ENCODE data around the gene NOTCH3. TPM values are rescaled to one million over a fixed set of nuclear protein-coding genes. Genes with fewer than 3 reads are reported as not detected.
A peak's percentile ranks its signal among the peaks of the same experiment; 100 is the strongest.

NOTCH3 gene
- total RNA-seq, 1 experiment from 2014 or later: 1.9 TPM

DNA sequence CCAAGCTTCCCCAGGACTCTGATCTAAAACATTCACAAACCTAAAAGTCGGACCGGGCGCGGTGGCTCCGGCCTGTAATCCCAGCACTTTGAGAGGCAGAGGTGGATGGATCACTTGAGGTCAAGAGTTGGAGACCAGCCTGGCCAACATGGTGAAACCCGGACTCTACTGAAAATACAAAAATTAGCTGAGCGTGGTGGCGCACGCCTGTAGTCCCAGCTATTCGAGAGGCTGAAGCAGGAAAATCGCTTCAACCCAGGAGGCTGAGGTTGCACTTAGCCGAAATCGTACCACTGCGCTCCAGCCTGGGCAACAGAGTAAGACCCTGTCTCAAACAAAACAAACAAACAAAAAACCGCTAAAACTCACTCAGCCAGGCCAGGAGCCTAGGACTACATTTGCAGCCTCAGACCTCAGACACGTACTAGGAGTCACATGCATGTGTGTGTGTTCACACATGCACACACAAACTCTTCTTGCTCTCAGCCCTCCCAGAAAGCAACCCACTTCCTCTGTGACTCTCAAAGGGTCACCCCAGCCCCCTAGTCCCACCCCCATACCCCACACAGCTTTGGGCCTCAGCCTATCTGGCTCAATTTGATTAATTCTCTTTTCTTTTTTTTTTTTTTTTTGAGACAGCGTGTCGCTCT, 704 bp upstream of the NOTCH3 start:
- DNase-seq (ENCODE audit: low read depth, low spot score): no peak
- in situ Hi-C loops (cut with HindIII; ENCODE audit: low pct_unique_long_range_greater_than_20kb, low sequenced_read_pairs): no loop called here

DNA sequence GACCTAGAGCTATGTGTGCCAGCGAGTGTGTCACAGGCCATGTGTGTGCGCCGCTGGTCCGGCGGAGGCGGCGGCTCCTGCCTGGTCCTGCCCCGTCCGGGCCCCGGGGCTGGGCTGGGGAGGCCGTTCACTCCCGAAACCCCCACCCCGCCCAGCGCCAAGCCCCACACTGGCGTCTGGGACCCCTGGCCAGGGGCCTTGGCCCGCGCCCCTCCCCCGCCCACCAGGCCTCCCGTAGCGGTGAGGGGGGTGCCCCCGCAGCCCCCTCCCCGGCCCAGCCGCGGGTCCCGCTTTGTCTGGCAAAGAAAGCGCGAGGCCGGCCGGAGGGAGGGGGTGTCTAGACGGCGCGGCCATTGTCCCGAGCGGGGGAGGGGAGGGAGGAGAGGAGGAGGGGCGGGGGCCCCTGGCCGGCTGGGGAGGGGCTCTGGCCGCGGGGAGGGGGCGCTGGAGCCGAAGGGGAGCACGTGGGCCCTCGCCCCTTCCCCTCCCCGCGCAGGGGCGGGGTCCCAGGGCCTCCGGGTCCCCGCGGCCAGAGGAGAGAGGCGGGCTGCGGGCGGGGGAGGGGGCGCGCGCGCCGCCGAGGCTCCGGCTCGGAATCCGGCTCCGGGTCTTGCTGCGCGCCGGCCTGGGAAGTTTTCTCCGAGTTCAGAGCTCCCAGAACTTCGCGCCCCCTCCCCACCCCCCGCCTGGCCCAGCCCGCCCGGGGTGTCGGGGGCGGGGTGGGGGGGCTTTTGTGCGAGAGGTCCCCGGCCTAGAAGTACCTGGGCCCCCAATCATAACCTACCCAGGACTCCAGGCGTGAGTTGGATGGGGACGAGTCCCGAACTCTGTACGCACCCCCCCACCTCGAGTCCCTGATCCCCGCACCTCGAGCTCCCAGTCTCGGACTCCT, 888 bp downstream of the NOTCH3 start:
- no peak for DNase-seq (ENCODE audit: low read depth, low spot score)
- in situ Hi-C loops (cut with HindIII; ENCODE audit: low pct_unique_long_range_greater_than_20kb, low sequenced_read_pairs): no loop called here

DNA sequence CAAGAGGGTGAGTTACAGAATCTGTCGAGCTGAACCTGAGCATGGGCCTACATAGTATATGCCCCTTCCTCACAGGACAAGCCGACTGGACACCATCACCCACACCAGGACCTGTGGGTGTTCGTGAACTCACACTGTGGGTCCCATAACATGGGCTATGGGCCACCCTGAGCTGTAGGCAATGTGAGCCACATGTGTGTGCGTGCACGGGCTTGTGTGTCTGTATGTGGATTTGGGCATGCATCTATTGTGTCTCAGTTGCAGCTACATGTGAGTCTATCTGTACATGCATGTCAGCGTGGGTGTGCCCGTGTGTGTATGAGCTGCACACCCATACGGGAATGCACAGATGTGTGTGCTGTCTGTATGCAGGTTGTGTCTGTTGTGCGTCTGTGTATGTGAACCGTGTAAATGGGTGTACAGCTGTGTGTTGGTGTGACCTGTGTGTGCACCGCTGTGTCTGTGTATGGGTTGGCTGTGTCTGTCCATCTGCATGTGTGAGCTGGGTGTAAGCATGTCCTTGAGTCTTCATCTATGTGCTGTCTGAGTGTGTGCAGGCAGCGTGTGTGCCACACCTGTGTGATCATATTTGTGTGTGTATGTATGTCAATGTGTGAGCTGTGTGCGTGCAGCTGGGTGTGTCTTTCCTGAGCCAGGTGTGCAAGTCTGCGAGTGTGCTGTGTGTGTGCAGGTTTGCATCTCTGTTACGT, 1.7 kb downstream of the NOTCH3 start:
- no peak for DNase-seq (ENCODE audit: low read depth, low spot score)
- in situ Hi-C loops (cut with HindIII; ENCODE audit: low pct_unique_long_range_greater_than_20kb, low sequenced_read_pairs): no loop called here

DNA sequence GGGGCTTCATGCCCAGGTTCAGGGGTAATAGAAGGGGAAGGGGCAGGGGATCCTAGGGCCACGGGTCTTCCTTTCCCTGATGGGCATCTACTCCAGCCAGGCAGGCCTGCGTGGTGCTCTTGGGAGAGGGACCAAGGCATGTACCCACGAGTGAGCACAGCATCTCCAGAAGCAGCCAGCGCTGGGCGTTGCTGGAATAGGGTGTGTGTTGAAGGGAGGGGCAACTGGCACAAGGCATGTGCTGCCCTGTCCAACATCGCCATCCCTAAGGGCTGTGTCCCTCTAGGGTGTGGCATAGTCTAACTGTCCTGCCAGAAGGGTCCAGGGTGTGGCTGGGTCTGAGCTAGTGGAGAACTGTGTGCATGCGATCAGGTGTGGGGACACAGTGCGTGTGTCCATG, 2.9 kb downstream of the NOTCH3 start:
- no peak for DNase-seq (ENCODE audit: low read depth, low spot score)
- in situ Hi-C loops (cut with HindIII; ENCODE audit: low pct_unique_long_range_greater_than_20kb, low sequenced_read_pairs): no loop called here

DNA sequence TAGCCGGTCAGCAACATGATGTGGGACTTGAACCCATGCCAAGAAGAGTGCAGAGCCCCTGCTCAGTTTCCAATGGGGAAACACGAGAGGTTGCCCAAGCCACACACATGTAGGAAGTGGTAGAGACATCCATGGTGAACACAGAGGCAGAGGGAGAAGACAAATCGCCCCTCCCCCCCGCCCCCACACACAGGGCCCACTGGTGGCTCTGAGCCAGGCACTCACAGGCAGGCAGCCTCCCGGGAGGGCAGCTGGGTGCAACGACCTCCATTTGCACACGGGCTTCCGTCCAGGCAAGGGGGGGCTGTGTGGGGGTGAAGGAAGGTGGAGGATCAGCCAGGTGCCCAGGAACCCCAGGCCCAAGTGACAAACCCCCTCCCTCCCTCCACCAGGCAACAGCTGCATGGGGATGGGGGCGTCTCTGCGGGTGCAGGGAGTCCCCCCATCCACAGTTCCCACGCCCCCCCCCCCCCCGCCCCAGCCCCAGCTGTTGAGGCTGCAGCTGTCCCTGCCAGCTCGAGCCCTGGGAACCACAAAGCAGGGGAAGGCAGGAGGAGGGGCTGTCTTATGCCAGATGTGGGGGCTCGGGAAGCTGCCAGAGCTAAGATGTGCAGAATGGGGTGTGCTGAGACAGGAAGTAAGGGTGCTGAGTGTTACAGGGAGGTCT, 3.4 kb downstream of the NOTCH3 start:
- in situ Hi-C loops (cut with HindIII; ENCODE audit: low pct_unique_long_range_greater_than_20kb, low sequenced_read_pairs): no loop called here

DNA sequence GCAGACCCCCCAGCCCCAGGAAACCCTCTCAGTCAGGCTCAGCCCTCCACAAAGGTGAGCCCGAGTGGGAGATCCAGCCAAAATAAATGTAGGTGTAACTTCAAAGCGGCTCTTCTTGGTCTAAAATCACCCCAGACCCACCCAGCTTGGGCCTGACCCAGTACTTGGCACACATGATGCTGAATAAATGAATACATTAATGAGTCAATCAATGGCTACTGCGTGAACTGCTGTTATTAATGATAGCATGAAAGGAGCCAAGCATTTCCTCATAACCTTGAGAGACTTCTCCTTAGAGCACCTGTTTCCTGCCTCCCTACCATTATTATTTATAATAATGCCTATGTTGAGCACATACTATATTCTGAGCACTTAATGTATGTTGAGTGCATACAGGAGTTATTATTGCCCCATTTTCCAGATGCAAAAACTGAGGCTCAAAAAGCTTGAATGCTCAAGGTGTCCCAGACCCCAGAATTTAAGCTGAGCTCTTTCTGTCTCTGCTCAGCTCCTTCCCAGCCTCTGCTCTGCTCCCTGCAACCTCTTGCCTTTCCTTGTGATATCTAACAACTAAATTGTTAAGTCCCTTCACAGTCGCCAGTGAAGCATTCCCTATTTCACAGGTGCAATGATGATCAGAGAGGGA, 4.3 kb downstream of the NOTCH3 start:
- no peak for DNase-seq (ENCODE audit: low read depth, low spot score)
- in situ Hi-C loops (cut with HindIII; ENCODE audit: low pct_unique_long_range_greater_than_20kb, low sequenced_read_pairs): no loop called here

More for the DNA sequence above, 3.4 kb downstream of the NOTCH3 start:
- DNase-seq (ENCODE audit: low read depth, low spot score): no peak

DNA sequence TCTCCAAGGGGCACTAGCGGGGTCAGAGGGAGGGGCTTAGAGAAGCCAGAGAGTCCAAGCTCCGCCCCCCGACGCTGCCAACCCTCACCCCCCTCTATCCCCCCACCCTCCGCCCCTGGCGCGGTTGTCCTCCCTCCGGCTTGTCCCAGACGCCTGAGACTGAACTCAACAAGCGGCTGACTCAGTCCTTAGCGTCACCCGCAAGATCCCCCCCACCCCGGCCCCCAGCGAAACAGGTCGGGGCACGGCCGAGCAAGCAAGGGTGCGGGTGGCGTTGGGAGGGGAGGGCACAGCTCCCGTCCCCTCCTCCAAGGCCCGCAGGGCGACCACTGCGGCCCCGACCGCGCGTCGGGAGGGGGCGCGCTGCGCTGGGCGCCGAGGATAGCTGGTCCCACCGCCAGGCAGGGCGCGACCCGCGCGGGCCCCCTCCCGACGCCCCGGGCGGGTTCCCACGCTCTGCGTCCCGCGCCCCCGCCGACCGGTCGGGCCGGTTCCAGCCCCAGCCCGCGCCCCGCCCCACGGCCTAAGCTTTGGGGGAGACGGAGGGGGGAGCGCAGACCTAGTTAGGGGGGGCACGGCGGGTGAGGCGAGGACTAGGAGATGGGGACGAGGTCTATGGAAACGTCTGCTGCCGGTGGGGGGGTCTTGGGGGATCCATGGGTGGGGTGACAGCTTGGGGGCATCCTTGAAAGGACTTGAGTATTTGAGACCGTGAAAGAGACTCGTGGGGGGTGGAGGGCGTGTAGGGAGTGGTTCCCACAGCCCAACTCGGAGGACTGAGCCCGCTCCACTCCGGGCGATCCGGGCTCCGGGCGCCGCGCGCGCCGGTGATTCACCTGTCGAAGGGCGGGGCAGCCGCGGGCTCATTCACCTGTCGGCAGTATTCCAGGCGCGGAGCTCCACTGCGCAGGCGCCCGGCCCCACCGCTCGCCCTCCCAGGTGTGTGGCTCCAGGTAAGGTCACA, 5.1 kb downstream of the NOTCH3 start:
- peak; percentile 21 for DNase-seq (ENCODE audit: low read depth, low spot score)
- in situ Hi-C loops (cut with HindIII; ENCODE audit: low pct_unique_long_range_greater_than_20kb, low sequenced_read_pairs): no loop called here

DNA sequence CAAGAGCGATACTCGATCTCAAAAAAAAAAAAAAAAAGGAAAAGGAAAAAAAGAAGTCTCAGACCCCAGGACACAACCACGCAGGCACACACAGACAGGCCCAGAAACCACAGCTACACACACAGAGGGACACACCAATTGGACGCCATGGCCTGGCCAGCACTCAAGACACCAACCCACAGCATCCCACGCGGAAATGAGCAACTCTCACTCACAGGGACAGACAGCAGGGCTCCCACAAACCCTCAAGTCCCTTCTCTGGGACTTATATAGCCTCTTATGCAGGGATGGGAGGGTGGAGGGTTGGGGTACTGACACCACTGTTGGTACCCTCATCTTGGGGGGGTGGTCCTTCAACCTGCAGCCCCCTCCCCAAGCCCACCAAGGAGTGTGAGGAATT, 5.9 kb downstream of the NOTCH3 start:
- in situ Hi-C loops (cut with HindIII; ENCODE audit: low pct_unique_long_range_greater_than_20kb, low sequenced_read_pairs): no loop called here
- no peak for DNase-seq (ENCODE audit: low read depth, low spot score)

DNA sequence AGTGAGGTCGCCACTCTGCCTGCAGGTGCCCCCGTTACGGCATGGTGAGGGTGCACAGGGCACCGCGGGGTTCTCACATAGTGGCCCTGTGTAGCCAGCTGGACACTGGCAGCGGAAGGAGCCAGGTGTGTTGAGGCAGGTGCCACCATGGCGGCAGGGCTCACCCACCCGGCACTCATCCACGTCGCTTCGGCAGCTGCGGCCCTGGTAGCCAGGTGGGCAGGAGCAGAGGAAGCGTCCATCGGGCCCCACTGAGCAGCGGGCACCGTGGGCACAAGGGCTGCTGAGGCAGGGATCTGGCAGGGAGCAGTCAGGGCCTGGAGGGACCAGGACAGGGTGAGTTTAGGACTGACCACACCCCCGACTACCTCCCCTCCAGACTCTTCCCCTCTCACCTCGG, 8.8 kb downstream of the NOTCH3 start:
- in situ Hi-C loops (cut with HindIII; ENCODE audit: low pct_unique_long_range_greater_than_20kb, low sequenced_read_pairs): no loop called here
- no peak for DNase-seq (ENCODE audit: low read depth, low spot score)

DNA sequence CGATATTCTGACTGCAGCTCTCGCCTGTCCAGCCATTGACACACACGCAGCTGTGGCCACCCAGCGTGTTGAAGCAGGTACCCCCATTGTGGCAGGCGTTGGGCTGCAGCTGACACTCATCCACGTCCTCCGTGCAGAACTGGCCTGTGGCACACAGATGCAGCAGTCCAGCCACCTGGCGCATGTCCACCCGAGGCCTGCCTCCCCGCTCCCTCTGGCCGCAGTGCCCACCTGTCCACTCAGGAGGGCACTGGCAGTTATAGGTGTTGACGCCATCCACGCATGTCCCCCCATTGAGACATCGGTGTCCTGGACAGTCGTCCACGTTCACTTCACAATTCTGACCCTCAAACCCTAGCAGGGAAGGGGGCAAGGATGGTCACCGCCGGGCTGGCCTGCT, 9.3 kb downstream of the NOTCH3 start:
- DNase-seq (ENCODE audit: low read depth, low spot score): no peak
- in situ Hi-C loops (cut with HindIII; ENCODE audit: low pct_unique_long_range_greater_than_20kb, low sequenced_read_pairs): no loop called here

DNA sequence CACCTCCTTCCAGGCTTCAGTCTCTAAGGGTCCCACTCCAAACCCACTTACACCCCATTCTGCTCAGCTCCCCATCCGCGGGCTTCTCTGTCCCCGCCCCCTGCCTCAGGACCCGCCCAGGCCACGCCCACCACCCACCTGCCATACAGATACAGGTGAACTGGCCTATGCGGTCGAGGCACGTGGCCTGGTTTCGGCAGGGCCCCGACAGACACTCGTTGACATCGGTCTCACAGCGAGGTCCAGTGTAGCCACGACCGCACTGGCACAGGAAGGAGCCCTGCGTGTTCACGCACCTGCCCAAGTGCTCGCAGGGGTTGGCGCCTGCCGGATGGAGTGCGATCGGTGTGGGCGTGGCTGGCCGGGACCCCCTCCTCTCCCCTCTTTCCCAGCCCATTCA, 11.9 kb downstream of the NOTCH3 start:
- no peak for DNase-seq (ENCODE audit: low read depth, low spot score)
- in situ Hi-C loops (cut with HindIII; ENCODE audit: low pct_unique_long_range_greater_than_20kb, low sequenced_read_pairs): no loop called here

DNA sequence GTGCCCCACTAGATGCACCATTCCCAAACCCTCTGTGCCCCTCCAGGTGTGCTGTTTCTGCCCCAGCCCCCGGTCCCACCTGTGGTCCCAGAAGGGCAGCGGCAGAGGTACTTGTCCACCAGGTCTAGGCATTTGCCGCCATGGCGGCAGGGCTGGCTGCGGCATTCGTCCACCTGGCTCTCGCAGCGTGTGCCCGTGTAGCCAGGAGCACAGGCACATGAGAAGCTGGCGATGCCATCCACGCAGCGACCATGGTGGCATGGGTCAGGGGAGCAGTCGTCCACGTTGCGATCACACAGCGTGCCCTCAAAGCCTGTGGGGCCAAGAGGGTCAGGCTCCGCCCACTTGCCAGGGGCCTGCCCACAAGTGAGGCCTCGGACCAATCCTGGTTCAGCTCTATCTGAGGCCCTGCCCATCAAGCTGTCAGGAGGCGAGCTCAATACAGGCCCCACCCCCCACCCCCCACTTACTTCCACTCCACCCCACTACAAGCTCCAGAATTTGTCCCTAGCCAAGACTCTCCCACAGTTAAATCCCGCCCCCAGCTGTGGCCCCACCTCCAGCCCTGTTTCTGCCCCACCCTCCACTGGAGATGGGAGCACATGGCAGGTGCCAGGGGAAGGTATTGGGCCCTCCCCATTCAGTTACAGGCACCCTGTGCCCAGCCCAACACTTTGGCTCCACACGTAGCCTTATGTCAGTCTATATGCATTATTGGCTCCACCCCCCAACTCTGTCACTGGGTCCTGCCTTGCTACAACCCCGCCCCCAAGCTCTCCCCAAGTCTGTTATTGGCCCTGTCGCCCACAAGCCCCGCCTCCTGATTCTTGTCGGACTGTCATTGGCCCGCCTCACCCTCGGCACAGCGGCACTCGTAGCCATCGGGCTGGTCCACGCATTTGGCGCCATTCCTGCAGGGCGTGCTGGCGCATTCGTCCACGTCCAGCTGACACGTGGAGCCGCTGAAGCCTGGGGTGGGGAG, 13.5 kb downstream of the NOTCH3 start:
- in situ Hi-C loops (cut with HindIII; ENCODE audit: low pct_unique_long_range_greater_than_20kb, low sequenced_read_pairs): no loop called here
- DNase-seq (ENCODE audit: low read depth, low spot score): no peak

DNA sequence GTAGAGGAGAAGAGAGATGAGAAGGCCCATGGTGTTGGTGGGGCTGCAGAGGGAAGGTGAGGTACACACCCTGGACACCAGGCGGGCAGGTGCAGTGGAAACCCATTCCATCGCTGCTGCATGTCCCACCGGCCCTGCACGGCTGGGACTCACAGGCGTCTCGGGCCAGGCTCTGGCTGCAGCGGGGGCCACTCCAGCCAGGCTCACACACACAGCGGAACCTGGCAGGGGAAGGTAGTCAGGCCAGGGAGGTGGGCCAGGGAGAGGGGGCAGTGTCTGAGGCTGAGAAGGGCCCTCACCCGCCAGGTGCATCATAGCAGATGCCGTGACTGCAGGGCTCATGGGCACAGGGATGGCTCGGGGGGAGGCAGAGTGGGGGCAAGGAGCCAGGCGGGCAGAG, 15.6 kb downstream of the NOTCH3 start:
- no peak for DNase-seq (ENCODE audit: low read depth, low spot score)
- in situ Hi-C loops (cut with HindIII; ENCODE audit: low pct_unique_long_range_greater_than_20kb, low sequenced_read_pairs): no loop called here

DNA sequence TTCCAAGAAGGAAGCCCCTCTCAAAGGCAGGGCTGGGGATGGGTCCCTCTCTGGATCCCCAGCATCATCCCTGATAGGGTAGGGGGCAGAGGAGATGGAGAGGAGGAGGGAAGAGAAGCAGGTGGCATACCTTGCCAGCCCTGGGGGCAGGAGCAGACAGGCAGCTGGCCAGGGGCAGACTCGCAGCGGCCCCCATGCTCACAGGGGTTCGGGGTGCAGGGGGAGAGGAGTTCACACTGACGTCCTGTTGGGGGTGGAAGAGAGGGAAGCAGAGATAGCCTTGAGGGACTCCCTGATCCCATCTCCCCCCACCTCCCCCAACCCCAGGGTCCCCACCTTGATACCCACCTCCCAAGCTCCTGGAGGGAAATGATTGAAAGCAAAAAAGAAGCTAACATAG, 16.0 kb downstream of the NOTCH3 start:
- DNase-seq (ENCODE audit: low read depth, low spot score): no peak
- in situ Hi-C loops (cut with HindIII; ENCODE audit: low pct_unique_long_range_greater_than_20kb, low sequenced_read_pairs): no loop called here

DNA sequence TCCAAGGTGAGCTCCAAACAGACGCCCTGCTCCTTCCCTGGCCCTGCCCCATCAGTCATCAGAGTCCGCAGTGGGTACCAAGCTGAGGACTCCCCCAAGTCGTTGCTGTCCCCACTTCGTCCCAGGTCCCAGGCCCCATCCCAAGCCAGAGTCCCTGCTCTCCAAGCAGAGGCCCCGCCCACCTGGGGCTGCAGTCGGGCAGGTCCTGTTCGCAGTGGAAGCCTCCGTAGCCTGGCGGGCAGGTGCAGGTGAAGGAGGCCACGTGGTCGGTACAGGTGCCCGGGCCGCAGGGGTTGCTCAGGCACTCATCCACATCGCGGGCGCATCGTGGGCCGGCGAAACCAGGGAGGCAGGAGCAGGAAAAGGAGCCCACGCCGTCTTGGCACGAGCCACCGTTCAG, 19.4 kb downstream of the NOTCH3 start:
- DNase-seq (ENCODE audit: low read depth, low spot score): no peak
- in situ Hi-C loops (cut with HindIII; ENCODE audit: low pct_unique_long_range_greater_than_20kb, low sequenced_read_pairs): no loop called here

Data from SK-MEL-5 (cell line).